ENCODE measurements around the gene TULP1.
A peak's percentile ranks its signal among the peaks of the same experiment; 100 is the strongest.

The TULP1 gene

GRCh38 chr6:35483490-35483889, 29.2 kb downstream of the TULP1 start:
- no peaks in the 10 kb centered on the region for H3K27me3 ChIP-seq (ENCODE audit: insufficient read depth, low read depth, severe bottlenecking)
- H3K36me3 ChIP-seq = peaks cover 59% of the 10 kb centered on the region
- peak overlapping the region; percentile 78 for H3K27ac ChIP-seq
- H3K4me3 ChIP-seq (ENCODE audit: low read depth, low read length) = no peak overlapping the region
- H3K9me3 ChIP-seq (ENCODE audit: severe bottlenecking) = no peaks in the 10 kb centered on the region
- DNase-seq = no peak
- TF ChIP-seq, protein P1, sequence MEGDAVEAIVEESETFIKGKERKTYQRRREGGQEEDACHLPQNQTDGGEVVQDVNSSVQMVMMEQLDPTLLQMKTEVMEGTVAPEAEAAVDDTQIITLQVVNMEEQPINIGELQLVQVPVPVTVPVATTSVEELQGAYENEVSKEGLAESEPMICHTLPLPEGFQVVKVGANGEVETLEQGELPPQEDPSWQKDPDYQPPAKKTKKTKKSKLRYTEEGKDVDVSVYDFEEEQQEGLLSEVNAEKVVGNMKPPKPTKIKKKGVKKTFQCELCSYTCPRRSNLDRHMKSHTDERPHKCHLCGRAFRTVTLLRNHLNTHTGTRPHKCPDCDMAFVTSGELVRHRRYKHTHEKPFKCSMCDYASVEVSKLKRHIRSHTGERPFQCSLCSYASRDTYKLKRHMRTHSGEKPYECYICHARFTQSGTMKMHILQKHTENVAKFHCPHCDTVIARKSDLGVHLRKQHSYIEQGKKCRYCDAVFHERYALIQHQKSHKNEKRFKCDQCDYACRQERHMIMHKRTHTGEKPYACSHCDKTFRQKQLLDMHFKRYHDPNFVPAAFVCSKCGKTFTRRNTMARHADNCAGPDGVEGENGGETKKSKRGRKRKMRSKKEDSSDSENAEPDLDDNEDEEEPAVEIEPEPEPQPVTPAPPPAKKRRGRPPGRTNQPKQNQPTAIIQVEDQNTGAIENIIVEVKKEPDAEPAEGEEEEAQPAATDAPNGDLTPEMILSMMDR (IDR thresholded peaks at IDR 0.05; ENCODE audit: low read depth, low read length) = no peak

DNA sequence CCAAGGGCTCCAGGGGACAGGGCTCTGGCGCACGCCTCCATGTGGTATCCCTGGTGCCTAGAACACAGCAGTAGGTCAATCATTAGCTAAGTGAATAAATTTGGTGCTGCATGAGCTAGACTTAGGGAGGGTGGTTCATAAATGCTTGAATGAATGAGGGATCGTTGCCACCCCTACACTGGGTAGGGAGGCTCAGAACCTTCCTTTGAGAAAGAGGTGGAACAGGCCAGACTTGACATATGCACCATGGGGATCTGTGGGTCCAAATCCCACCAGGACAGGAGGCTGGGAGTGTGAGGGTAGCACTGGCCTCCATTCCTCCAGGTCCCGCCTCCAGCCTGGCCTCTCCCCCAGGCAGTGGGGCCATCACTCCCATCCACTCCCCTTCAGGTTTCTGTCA, 29.6 kb downstream of the TULP1 start:
- TF ChIP-seq, protein P1 (IDR thresholded peaks at IDR 0.05; ENCODE audit: low read depth, low read length) = no peak
- Histone ChIP-seq H3K9me3 (ENCODE audit: severe bottlenecking) (no peaks in the 10 kb centered on the region), H3K4me3 (ENCODE audit: low read depth, low read length) (no peak overlapping the region), H3K36me3 (peaks cover 64% of the 10 kb centered on the region), H3K27me3 (ENCODE audit: insufficient read depth, low read depth, severe bottlenecking) (no peaks in the 10 kb centered on the region), H3K27ac (peak overlapping the region; percentile 78)
- no peak for DNase-seq

DNA sequence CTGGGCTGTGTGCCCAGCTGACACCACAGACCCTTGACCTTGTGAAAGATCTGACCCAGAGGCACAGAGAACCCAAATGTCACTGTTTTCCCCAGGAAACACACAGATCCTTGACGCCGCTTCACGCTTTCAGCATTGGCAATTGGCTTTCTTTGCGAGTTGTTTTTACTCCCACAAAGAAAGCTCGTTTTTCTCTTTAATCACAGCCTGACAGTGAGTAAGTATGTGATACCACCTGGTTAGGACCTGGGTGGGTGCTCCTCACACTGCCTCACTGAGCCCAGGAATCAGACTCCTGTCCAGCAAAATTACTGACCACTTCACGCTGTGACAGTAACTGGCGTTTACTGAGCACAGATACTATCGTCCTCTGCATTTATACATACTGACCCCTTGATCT, 31.5 kb downstream of the TULP1 start:
- Histone ChIP-seq H3K36me3 (peaks cover 74% of the 10 kb centered on the region), H3K4me3 (ENCODE audit: low read depth, low read length) (no peak overlapping the region), H3K9me3 (ENCODE audit: severe bottlenecking) (no peaks in the 10 kb centered on the region), H3K27me3 (ENCODE audit: insufficient read depth, low read depth, severe bottlenecking) (no peaks in the 10 kb centered on the region), H3K27ac (no peak overlapping the region)
- no peak for DNase-seq
- TF ChIP-seq, protein P1 (IDR thresholded peaks at IDR 0.05; ENCODE audit: low read depth, low read length) = no peak

DNA sequence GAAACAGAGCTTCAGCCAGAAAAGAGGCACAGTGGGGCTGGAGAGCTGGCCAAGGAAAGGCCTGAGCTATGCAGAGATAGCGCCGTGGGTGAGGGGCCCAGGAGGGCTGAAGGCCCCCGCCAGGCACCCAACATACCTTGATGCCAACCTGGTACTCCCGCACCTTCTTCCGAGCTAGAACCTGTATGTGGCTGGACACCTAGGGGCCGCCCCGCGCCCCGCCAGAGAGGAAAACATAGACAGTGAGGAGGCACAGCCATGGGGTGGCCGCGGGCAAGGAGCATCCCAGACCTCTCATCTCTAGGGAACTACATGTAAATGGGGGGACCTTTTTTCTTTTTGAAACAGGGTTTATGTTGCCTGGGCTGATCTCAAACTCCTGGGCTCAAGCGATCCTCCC, 32.5 kb downstream of the TULP1 start:
- DNase-seq = peak; percentile 16
- Histone ChIP-seq H3K4me3 (ENCODE audit: low read depth, low read length) (no peak overlapping the region), H3K27ac (peak overlapping the region; percentile 54), H3K9me3 (ENCODE audit: severe bottlenecking) (no peaks in the 10 kb centered on the region), H3K27me3 (ENCODE audit: insufficient read depth, low read depth, severe bottlenecking) (no peaks in the 10 kb centered on the region), H3K36me3 (peaks cover 74% of the 10 kb centered on the region)
- TF ChIP-seq, protein P1 (IDR thresholded peaks at IDR 0.05; ENCODE audit: low read depth, low read length) = no peak

- Histone ChIP-seq H3K27me3 (ENCODE audit: insufficient read depth, low read depth, severe bottlenecking) (no peaks in the 10 kb centered on the region), H3K4me3 (ENCODE audit: low read depth, low read length) (no peak overlapping the region), H3K9me3 (ENCODE audit: severe bottlenecking) (no peaks in the 10 kb centered on the region), H3K36me3 (peaks cover 76% of the 10 kb centered on the region), H3K27ac (no peak overlapping the region)
- peak; percentile 11 for DNase-seq
- TF ChIP-seq, protein P1 (IDR thresholded peaks at IDR 0.05; ENCODE audit: low read depth, low read length) = no peak
Observed at GRCh38 chr6:35478259-35478658, 34.4 kb downstream of the TULP1 start.

GRCh38 chr6:35477551-35478179, 35.0 kb downstream of the TULP1 start:
- no peak for DNase-seq
- no peaks in the 10 kb centered on the region for H3K9me3 ChIP-seq (ENCODE audit: severe bottlenecking)
- no peak overlapping the region for H3K27ac ChIP-seq
- no peak overlapping the region for H3K4me3 ChIP-seq (ENCODE audit: low read depth, low read length)
- H3K27me3 ChIP-seq (ENCODE audit: insufficient read depth, low read depth, severe bottlenecking) = no peaks in the 10 kb centered on the region
- H3K36me3 ChIP-seq = peaks cover 76% of the 10 kb centered on the region
- TF ChIP-seq, protein P1 (IDR thresholded peaks at IDR 0.05; ENCODE audit: low read depth, low read length) = no peak

All from WERI-Rb-1 (cell line).